Measurements from ENCODE around the gene THSD1.

GRCh38 chr13:52356327-52356726 lies 49.6 kb downstream of the THSD1 start:
- no peak for TF ChIP-seq CTCF (IDR thresholded peaks at IDR 0.05)
- no peak for TF ChIP-seq EP300 (IDR thresholded peaks at IDR 0.05)

Measured in ovary (tissue), 3 donors.